CD8-positive, alpha-beta memory T cell (primary cell): Measurements from ENCODE around the gene PPP1R14C. TPM values are rescaled to one million over a fixed set of nuclear protein-coding genes. Genes with fewer than 3 reads are reported as not detected.
A peak's percentile ranks its signal among the peaks of the same experiment; 100 is the strongest.

Source experiments
- CTCF ChIA-PET: fragments of 350-600 bp; sonication (Branson Sonifier 250); formaldehyde crosslinking; loops from one replicate; lab custom pipeline; 2021; ENCODE audit warnings: antibody characterized with exemption; lab: Charles Lee
- POLR2A ChIA-PET: fragments of 350-600 bp; sonication (Branson Sonifier 250); formaldehyde crosslinking; loops from one replicate; lab custom pipeline; 2021; ENCODE audit warnings: antibody characterized with exemption; lab: Charles Lee
- DNase-seq, 5 donors: peaks; one replicate each; pipeline versions ENCODE4 v3.0.0 to v3.0.0-alpha.2; 2020 to 2022; ENCODE audit warnings: mixed read lengths in 1 of 5
- H3K27ac ChIP-seq: one replicate; pipeline ENCODE4 v1.7.0; 2013; ENCODE audit warnings: low read depth, mild to moderate bottlenecking, low read length, moderate library complexity
- H3K27me3 ChIP-seq: 2 replicates; pipeline ENCODE4 v1.7.0; 2013; ENCODE audit warnings: low read length, mild to moderate bottlenecking; ENCODE audit not compliant: insufficient read depth, poor library complexity, severe bottlenecking
- H3K36me3 ChIP-seq: 2 replicates; pipeline ENCODE4 v1.7.0; 2013; ENCODE audit warnings: mild to moderate bottlenecking, low read length, moderate library complexity; ENCODE audit not compliant: insufficient read depth
- H3K4me1 ChIP-seq: 2 replicates; pipeline ENCODE4 v1.7.0; 2013; ENCODE audit warnings: mild to moderate bottlenecking, low read length, moderate library complexity; ENCODE audit not compliant: insufficient read depth
- H3K4me3 ChIP-seq: 2 replicates; pipeline ENCODE4 v1.7.0; 2013; ENCODE audit warnings: mild to moderate bottlenecking, low read length
- H3K9me3 ChIP-seq: 2 replicates; pipeline ENCODE4 v1.7.0; 2013; ENCODE audit warnings: mild to moderate bottlenecking, low read length
- H3K27ac Mint-ChIP-seq, 8 donors: one replicate each; pipeline ENCODE4 v1.8.0; 2020 to 2021; ENCODE audit warnings: mixed read lengths in 8 of 8, mild to moderate bottlenecking in 6 of 8, inconsistent platforms in 3 of 8, moderate library complexity in 3 of 8
- H3K27me3 Mint-ChIP-seq, 2 donors: one replicate each; pipeline ENCODE4 v1.8.0; 2020 to 2021; ENCODE audit warnings: mixed read lengths in 2 of 2, mild to moderate bottlenecking in 1 of 2, moderate library complexity in 1 of 2
- H3K36me3 Mint-ChIP-seq, 3 donors: one replicate each; pipeline ENCODE4 v1.8.0; 2020 to 2021; ENCODE audit warnings: mixed read lengths in 3 of 3, inconsistent platforms in 1 of 3, mild to moderate bottlenecking in 1 of 3
- H3K4me1 Mint-ChIP-seq, 3 donors: one replicate each; pipeline ENCODE4 v1.8.0; 2020 to 2021; ENCODE audit warnings: mixed read lengths in 3 of 3, inconsistent platforms in 1 of 3, mild to moderate bottlenecking in 1 of 3
- H3K4me3 Mint-ChIP-seq, 7 donors: one replicate each; pipeline ENCODE4 v1.8.0; 2020 to 2021; ENCODE audit warnings: mixed read lengths in 7 of 7, mild to moderate bottlenecking in 6 of 7, moderate library complexity in 4 of 7, inconsistent platforms in 2 of 7
- H3K9me3 Mint-ChIP-seq, 5 donors: one replicate each; pipeline ENCODE4 v1.8.0; 2020 to 2022; ENCODE audit warnings: mixed read lengths in 5 of 5, mild to moderate bottlenecking in 3 of 5, moderate library complexity in 2 of 5, inconsistent platforms in 1 of 5
- polyA plus RNA-seq: library from polyadenylated mRNA; unstranded; fragments of 300-500 nt; fragmentation: Illumina TruSeq; gene quantifications from one replicate; pipeline ENCODE4 v1.2.3, GENCODE V29; 2021
- total RNA-seq, 2 experiments: library from RNA; stranded (reverse); gene quantifications; one replicate each; pipeline ENCODE4 v1.2.3, GENCODE V29; 2021

PPP1R14C gene
- total and polyA plus RNA-seq, 3 experiments from 2014 or later, result 0.76 to 1.6 (median 1.4) TPM

- Mint-ChIP-seq H3K9me3 (peaks cover 0 to 3% (median 0%) of the 10 kb centered on the region in 5 donors), H3K27me3 (peaks cover 34 to 60% of the 10 kb centered on the region in 2 donors), H3K4me1 (peaks cover 7 to 16% (median 11%) of the 10 kb centered on the region in 3 donors), H3K36me3 (peaks cover 0 to 5% (median 0%) of the 10 kb centered on the region in 3 donors), H3K4me3 (peak overlapping the region in 1 of 7 donors; percentile 51), H3K27ac (no peak overlapping the region)
- peaks cover 18% of the 10 kb centered on the region for H3K27me3 ChIP-seq
- H3K27ac ChIP-seq, result no peak overlapping the region
- H3K36me3 ChIP-seq, result no peaks in the 10 kb centered on the region
- POLR2A ChIA-PET, result no interaction called here
- no peaks in the 10 kb centered on the region for H3K4me1 ChIP-seq
- CTCF ChIA-PET, result no interaction called here
- no peak overlapping the region for H3K4me3 ChIP-seq
- no peak for DNase-seq
- no peaks in the 10 kb centered on the region for H3K9me3 ChIP-seq
These were observed 2.4 kb upstream of the PPP1R14C start for GRCh38 chr6:150140236-150140969.

- CTCF ChIA-PET, result no interaction called here
- H3K36me3 ChIP-seq, result no peaks in the 10 kb centered on the region
- H3K27ac Mint-ChIP-seq, result peak overlapping the region in 1 of 8 donors; percentile 51
These were observed 661 bp upstream of the PPP1R14C start for GRCh38 chr6:150142097-150142669.

GRCh38 chr6:150143516-150144293, 861 bp downstream of the PPP1R14C start:
- no peak for DNase-seq
- Histone ChIP-seq H3K27me3 (peaks cover 22% of the 10 kb centered on the region), H3K27ac (peak overlapping the region; percentile 39), H3K36me3 (no peaks in the 10 kb centered on the region), H3K4me3 (no peak overlapping the region), H3K9me3 (no peaks in the 10 kb centered on the region), H3K4me1 (no peaks in the 10 kb centered on the region)
- H3K9me3 Mint-ChIP-seq, result peaks cover 0 to 2% (median 0%) of the 10 kb centered on the region in 5 donors
- CTCF ChIA-PET, result interaction anchor here (1.1 to 1.4 kb wide), 2 partner anchors 8 to 63 kb away, joined by 3 to 4 read pairs; no protein-coding TSS in a partner anchor
- H3K27ac Mint-ChIP-seq, result no peak overlapping the region
- H3K36me3 Mint-ChIP-seq, result no peaks in the 10 kb centered on the region
- H3K27me3 Mint-ChIP-seq, result peaks cover 57 to 80% of the 10 kb centered on the region in 2 donors
- peaks cover 7 to 16% (median 11%) of the 10 kb centered on the region in 3 donors for H3K4me1 Mint-ChIP-seq
- POLR2A ChIA-PET, result no interaction called here
- peak overlapping the region; percentile 47 to 79 (median 69) for H3K4me3 Mint-ChIP-seq

More at GRCh38 chr6:150142097-150142669, 661 bp upstream of the PPP1R14C start:
- POLR2A ChIA-PET, result no interaction called here
- peaks cover 0 to 2% (median 0%) of the 10 kb centered on the region in 5 donors for H3K9me3 Mint-ChIP-seq
- Histone ChIP-seq H3K27me3 (peaks cover 22% of the 10 kb centered on the region), H3K9me3 (no peaks in the 10 kb centered on the region), H3K27ac (no peak overlapping the region), H3K4me1 (no peaks in the 10 kb centered on the region), H3K4me3 (no peak overlapping the region)
- peaks cover 7 to 16% (median 11%) of the 10 kb centered on the region in 3 donors for H3K4me1 Mint-ChIP-seq
- H3K27me3 Mint-ChIP-seq, result peaks cover 50 to 72% of the 10 kb centered on the region in 2 donors
- DNase-seq, result no peak
- peak overlapping the region; percentile 41 to 87 (median 73) for H3K4me3 Mint-ChIP-seq
- no peaks in the 10 kb centered on the region for H3K36me3 Mint-ChIP-seq

GRCh38 chr6:150144294-150144868, 1.5 kb downstream of the PPP1R14C start:
- Mint-ChIP-seq H3K36me3 (no peaks in the 10 kb centered on the region), H3K4me1 (peaks cover 7 to 16% (median 11%) of the 10 kb centered on the region in 3 donors), H3K27ac (no peak overlapping the region), H3K9me3 (peaks cover 0 to 2% (median 0%) of the 10 kb centered on the region in 5 donors), H3K4me3 (peak overlapping the region in 6 of 7 donors; percentile 20 to 79 (median 58)), H3K27me3 (peaks cover 57 to 78% of the 10 kb centered on the region in 2 donors)
- no peaks in the 10 kb centered on the region for H3K36me3 ChIP-seq
- H3K4me3 ChIP-seq, result no peak overlapping the region
- no peak for DNase-seq
- no peaks in the 10 kb centered on the region for H3K9me3 ChIP-seq
- H3K27me3 ChIP-seq, result peaks cover 22% of the 10 kb centered on the region
- CTCF ChIA-PET, result interaction anchor here (1.0 to 1.4 kb wide), 3 partner anchors 8 to 251 kb away, joined by 3 to 4 read pairs (median 3); no protein-coding TSS in a partner anchor
- H3K27ac ChIP-seq, result peak overlapping the region; percentile 17
- H3K4me1 ChIP-seq, result no peaks in the 10 kb centered on the region
- POLR2A ChIA-PET, result no interaction called here

- H3K27me3 ChIP-seq, result peaks cover 22% of the 10 kb centered on the region
- POLR2A ChIA-PET, result no interaction called here
These were observed 2.6 kb downstream of the PPP1R14C start for GRCh38 chr6:150145427-150145826.

GRCh38 chr6:150145830-150146229, 3.0 kb downstream of the PPP1R14C start:
- H3K4me1 ChIP-seq, result no peaks in the 10 kb centered on the region
- POLR2A ChIA-PET, result no interaction called here
- H3K36me3 Mint-ChIP-seq, result no peaks in the 10 kb centered on the region
- H3K4me3 Mint-ChIP-seq, result no peak overlapping the region
- peaks cover 7 to 16% (median 11%) of the 10 kb centered on the region in 3 donors for H3K4me1 Mint-ChIP-seq
- H3K4me3 ChIP-seq, result no peak overlapping the region
- no peak for DNase-seq
- peak overlapping the region; percentile 11 for H3K27ac ChIP-seq
- H3K9me3 ChIP-seq, result no peaks in the 10 kb centered on the region
- H3K27me3 ChIP-seq, result peaks cover 22% of the 10 kb centered on the region
- peak overlapping the region in 1 of 8 donors; percentile 30 for H3K27ac Mint-ChIP-seq
- CTCF ChIA-PET, result no interaction called here
- H3K27me3 Mint-ChIP-seq, result peaks cover 59 to 72% of the 10 kb centered on the region in 2 donors
- H3K36me3 ChIP-seq, result no peaks in the 10 kb centered on the region
- peaks cover 0 to 2% (median 0%) of the 10 kb centered on the region in 5 donors for H3K9me3 Mint-ChIP-seq

More at GRCh38 chr6:150145427-150145826, 2.6 kb downstream of the PPP1R14C start:
- H3K36me3 Mint-ChIP-seq, result no peaks in the 10 kb centered on the region
- peaks cover 7 to 16% (median 11%) of the 10 kb centered on the region in 3 donors for H3K4me1 Mint-ChIP-seq
- H3K9me3 Mint-ChIP-seq, result peaks cover 0 to 2% (median 0%) of the 10 kb centered on the region in 5 donors
- Histone ChIP-seq H3K27ac (peak overlapping the region; percentile 11), H3K9me3 (no peaks in the 10 kb centered on the region), H3K36me3 (no peaks in the 10 kb centered on the region), H3K4me1 (no peaks in the 10 kb centered on the region), H3K4me3 (no peak overlapping the region)
- no peak for DNase-seq
- H3K27ac Mint-ChIP-seq, result no peak overlapping the region
- H3K27me3 Mint-ChIP-seq, result peaks cover 59 to 71% of the 10 kb centered on the region in 2 donors
- no peak overlapping the region for H3K4me3 Mint-ChIP-seq
- CTCF ChIA-PET, result interaction anchor here (1.0 kb wide), 1 partner anchor 250 kb away, joined by 3 read pairs; no protein-coding TSS in a partner anchor

GRCh38 chr6:150146436-150146835, 3.6 kb downstream of the PPP1R14C start:
- ChIA-PET POLR2A (no interaction called here), CTCF (no interaction called here)
- Histone ChIP-seq H3K4me3 (no peak overlapping the region), H3K9me3 (no peaks in the 10 kb centered on the region), H3K27me3 (peaks cover 22% of the 10 kb centered on the region), H3K4me1 (no peaks in the 10 kb centered on the region), H3K27ac (no peak overlapping the region), H3K36me3 (no peaks in the 10 kb centered on the region)
- peaks cover 59 to 72% of the 10 kb centered on the region in 2 donors for H3K27me3 Mint-ChIP-seq
- H3K27ac Mint-ChIP-seq, result no peak overlapping the region
- DNase-seq, result no peak
- H3K9me3 Mint-ChIP-seq, result peaks cover 0 to 2% (median 0%) of the 10 kb centered on the region in 5 donors
- H3K36me3 Mint-ChIP-seq, result no peaks in the 10 kb centered on the region
- no peak overlapping the region for H3K4me3 Mint-ChIP-seq
- H3K4me1 Mint-ChIP-seq, result peaks cover 7 to 16% (median 11%) of the 10 kb centered on the region in 3 donors
